Measurements from ENCODE around the gene BFSP2. TPM values are rescaled to one million over a fixed set of nuclear protein-coding genes. Genes with fewer than 3 reads are reported as not detected.

The BFSP2 gene
- total and polyA plus RNA-seq, 8 donors = 0.68 to 2.7 (median 1.4) TPM; not detected in 5

DNA sequence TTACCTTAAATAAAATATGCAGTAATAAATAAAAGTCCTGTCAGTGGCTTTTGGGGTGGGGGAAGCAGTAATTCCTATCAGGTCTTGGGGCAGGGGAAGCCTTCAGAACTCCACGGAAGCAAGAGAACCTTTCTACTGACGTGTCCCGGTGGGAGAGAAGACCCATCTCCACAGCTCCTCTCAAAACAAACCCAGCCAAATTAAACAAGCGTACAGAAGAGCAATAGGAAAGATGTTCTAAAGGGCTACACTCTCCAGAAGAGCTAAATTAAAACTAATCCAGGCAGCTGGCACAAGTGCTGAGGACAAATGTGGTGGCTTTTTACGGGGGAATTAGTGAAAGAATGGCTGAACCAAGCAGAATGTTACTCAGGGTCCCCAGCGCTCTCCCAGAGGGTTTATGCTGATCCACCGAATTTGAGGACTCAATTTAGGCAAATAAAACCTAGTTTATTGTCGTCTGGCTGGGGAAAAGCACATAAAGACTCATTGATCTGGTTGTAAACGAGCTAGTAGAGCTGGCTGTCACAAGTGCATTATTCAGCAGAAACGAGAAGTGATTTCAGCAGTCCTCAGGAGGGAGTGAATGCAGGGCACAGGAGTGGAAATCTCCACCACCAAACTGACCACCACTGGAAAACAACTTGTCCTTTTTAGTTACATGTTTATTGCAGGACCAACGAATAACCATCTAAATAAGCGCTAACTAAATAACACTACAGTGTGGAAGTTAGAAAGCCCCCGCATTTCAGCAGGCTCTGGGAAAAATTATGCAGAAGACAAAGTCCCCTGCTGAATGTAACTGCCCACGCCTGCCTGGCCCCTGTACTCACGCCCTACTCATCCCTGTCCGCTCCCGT lies 13.5 kb downstream of the BFSP2 start:
- no peaks in the 10 kb centered on the region for H3K36me3 ChIP-seq
- peak in 1 of 2 donors; percentile 58 for DNase-seq
- H3K27me3 ChIP-seq = peaks cover 0 to 9% (median 0%) of the 10 kb centered on the region in 3 donors
- peaks cover 0 to 16% (median 7%) of the 10 kb centered on the region in 4 donors for H3K4me1 ChIP-seq
- peak overlapping the region in 2 of 4 donors; percentile 1 to 23 for H3K4me3 ChIP-seq
- TF ChIP-seq, protein P1, sequence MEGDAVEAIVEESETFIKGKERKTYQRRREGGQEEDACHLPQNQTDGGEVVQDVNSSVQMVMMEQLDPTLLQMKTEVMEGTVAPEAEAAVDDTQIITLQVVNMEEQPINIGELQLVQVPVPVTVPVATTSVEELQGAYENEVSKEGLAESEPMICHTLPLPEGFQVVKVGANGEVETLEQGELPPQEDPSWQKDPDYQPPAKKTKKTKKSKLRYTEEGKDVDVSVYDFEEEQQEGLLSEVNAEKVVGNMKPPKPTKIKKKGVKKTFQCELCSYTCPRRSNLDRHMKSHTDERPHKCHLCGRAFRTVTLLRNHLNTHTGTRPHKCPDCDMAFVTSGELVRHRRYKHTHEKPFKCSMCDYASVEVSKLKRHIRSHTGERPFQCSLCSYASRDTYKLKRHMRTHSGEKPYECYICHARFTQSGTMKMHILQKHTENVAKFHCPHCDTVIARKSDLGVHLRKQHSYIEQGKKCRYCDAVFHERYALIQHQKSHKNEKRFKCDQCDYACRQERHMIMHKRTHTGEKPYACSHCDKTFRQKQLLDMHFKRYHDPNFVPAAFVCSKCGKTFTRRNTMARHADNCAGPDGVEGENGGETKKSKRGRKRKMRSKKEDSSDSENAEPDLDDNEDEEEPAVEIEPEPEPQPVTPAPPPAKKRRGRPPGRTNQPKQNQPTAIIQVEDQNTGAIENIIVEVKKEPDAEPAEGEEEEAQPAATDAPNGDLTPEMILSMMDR (IDR thresholded peaks at IDR 0.05) = no peak
- H3K9me3 ChIP-seq = no peaks in the 10 kb centered on the region
- WGBS, 5 donors = 27 to 31% (median 29%) methylated on average over 17 of the region's 17 CpGs
- intact Hi-C loops (cut with DNase I; ENCODE audit: low total_unique reads) = no loop called here
- H3K27ac ChIP-seq = peak overlapping the region in 1 of 5 donors; percentile 18

DNA sequence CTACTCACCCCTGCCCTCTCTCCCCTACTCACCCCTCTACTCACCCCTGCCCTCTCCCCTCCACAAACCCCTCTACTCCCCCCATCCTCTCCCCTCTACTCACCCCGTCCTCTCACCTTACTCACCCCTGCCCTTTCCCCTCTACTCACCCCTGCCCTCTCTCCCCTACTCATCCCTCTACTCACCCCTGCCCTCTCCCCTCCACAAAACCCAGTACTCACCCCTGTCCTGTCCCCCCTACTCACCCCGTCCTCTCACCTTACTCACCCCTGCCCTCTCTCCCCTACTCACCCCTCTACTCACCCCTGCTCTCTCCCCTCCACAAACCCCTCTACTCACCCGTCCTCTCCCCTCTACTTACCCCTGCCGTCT lies 14.2 kb downstream of the BFSP2 start:
- TF ChIP-seq POLR2A (IDR thresholded peaks at IDR 0.05) = no peak
- TF ChIP-seq EP300 (IDR thresholded peaks at IDR 0.05) = no peak
- TF ChIP-seq, protein P1 (IDR thresholded peaks at IDR 0.05) = no peak
- intact Hi-C loops (cut with DNase I; ENCODE audit: low total_unique reads) = no loop called here
- WGBS, 5 donors = 71 to 82% (median 78%) methylated on average over 2 to 4 of the region's 4 CpGs
- H3K4me1 ChIP-seq = peaks cover 0 to 16% (median 7%) of the 10 kb centered on the region in 4 donors
- no peaks in the 10 kb centered on the region for H3K9me3 ChIP-seq
- peaks cover 0 to 15% (median 0%) of the 10 kb centered on the region in 3 donors for H3K27me3 ChIP-seq
- H3K27ac ChIP-seq = no peak overlapping the region
- no peaks in the 10 kb centered on the region for H3K36me3 ChIP-seq
- DNase-seq = no peak
- H3K4me3 ChIP-seq = no peak overlapping the region

DNA sequence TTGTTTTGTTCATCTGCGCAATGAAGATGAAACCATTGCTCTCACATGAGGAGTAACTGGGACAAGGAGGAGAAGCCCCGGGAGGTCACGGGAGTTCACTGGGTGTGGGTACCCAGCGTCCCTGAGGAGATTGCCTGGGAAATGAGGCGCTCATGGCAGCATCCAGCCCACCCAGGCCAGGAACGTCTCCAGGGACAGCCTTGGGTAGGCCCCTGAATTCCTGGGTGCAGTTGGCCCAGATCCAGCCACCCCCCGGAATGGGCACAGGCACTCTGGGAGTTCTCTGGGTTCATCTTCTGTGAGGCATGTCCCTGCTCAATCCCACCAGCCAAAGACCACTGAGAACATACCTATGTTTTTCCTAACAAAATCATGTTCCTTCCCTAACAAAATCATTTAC lies 18.5 kb downstream of the BFSP2 start:
- 74 to 92% (median 78%) methylated on average over 6 to 7 of the region's 7 CpGs for WGBS, 5 donors
- Histone ChIP-seq H3K27me3 (peaks cover 0 to 9% (median 0%) of the 10 kb centered on the region in 3 donors), H3K9me3 (no peaks in the 10 kb centered on the region), H3K4me3 (no peak overlapping the region), H3K27ac (no peak overlapping the region), H3K4me1 (peaks cover 0 to 7% (median 3%) of the 10 kb centered on the region in 4 donors), H3K36me3 (no peaks in the 10 kb centered on the region)
- DNase-seq = no peak
- intact Hi-C loops (cut with DNase I; ENCODE audit: low total_unique reads) = no loop called here
- TF ChIP-seq POLR2A (IDR thresholded peaks at IDR 0.05) = no peak
- no peak for TF ChIP-seq EP300 (IDR thresholded peaks at IDR 0.05)
- no peak for TF ChIP-seq POLR2AphosphoS5 (IDR thresholded peaks at IDR 0.05)
- TF ChIP-seq, protein P1 (IDR thresholded peaks at IDR 0.05) = no peak

DNA sequence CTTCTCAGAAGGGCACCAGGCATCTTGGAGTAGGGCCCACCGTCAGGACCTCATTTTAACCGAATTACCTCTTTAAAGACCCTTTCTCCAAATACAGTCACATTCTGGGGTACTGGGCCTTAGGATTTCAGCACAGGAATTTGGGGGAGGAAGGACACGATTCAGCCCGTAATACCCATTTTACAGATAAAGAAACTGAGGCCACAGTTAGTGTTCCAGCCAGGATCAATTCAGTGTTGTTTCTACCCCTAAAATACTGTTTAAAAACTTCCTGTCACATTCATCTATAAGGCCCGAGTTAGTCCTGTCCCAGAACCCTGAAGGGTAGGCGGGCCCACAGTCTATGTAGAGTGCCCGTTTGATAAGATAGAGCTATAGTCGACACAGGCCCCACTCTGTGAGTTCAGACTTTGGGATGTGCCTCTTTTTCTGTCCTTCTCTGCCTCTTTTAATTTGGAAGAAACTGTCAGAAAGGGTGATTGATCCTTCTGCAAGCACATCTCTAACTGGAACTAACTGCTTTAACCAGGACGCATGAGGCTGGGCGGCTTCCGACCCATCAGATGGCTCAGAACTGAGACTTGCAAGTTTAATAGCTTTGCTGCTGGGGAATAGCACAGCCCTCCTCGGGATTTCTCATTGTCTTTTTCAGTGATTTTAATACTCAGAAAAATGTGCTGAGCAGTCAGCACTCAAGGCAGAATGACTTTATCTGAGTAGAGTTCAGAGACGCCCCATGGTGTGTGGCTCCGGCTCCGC lies 19.5 kb downstream of the BFSP2 start:
- no peak for TF ChIP-seq POLR2AphosphoS5 (IDR thresholded peaks at IDR 0.05)
- TF ChIP-seq, protein P1 (IDR thresholded peaks at IDR 0.05) = no peak
- no peak for TF ChIP-seq EP300 (IDR thresholded peaks at IDR 0.05)
- TF ChIP-seq POLR2A (IDR thresholded peaks at IDR 0.05) = no peak
- WGBS, 5 donors = 86 to 93% (median 88%) methylated on average over 15 of the region's 15 CpGs
- intact Hi-C loops (cut with DNase I; ENCODE audit: low total_unique reads) = no loop called here
- H3K9me3 ChIP-seq = no peaks in the 10 kb centered on the region
- peaks cover 0 to 8% (median 0%) of the 10 kb centered on the region in 4 donors for H3K4me1 ChIP-seq
- peaks cover 0 to 9% (median 0%) of the 10 kb centered on the region in 3 donors for H3K27me3 ChIP-seq
- H3K27ac ChIP-seq = no peak overlapping the region
- no peak overlapping the region for H3K4me3 ChIP-seq
- DNase-seq = no peak
- H3K36me3 ChIP-seq = no peaks in the 10 kb centered on the region
